Skeletal muscle tissue (tissue), 4 donors: Measurements from ENCODE around the gene PDE1C. TPM values are rescaled to one million over a fixed set of nuclear protein-coding genes. Genes with fewer than 3 reads are reported as not detected.

Experiments used
- H3K27ac ChIP-seq: one replicate; pipeline ENCODE4 v1.7.0; 2013; ENCODE audit warnings: mild to moderate bottlenecking, low read depth, low read length, inconsistent platforms
- H3K27me3 ChIP-seq, 3 donors: one replicate each; pipeline ENCODE4 v1.7.0; 2013; ENCODE audit warnings: low read length in 3 of 3; ENCODE audit not compliant: control insufficient read depth in 3 of 3, insufficient read depth in 3 of 3
- H3K36me3 ChIP-seq, 3 donors: one replicate each; pipeline ENCODE4 v1.7.0; 2013; ENCODE audit warnings: low read length in 3 of 3; ENCODE audit not compliant: control insufficient read depth in 3 of 3, insufficient read depth in 3 of 3
- H3K4me1 ChIP-seq, 3 donors: one replicate each; pipeline ENCODE4 v1.7.0; 2013; ENCODE audit warnings: low read length in 3 of 3, mild to moderate bottlenecking in 3 of 3; ENCODE audit not compliant: control insufficient read depth in 3 of 3, insufficient read depth in 3 of 3
- H3K4me3 ChIP-seq, 3 donors: one replicate each; pipeline ENCODE4 v1.7.0; 2013; ENCODE audit warnings: low read length in 3 of 3
- H3K9ac ChIP-seq, 3 donors: one replicate each; pipeline ENCODE4 v1.7.0; 2013; ENCODE audit warnings: low read length in 3 of 3, mild to moderate bottlenecking in 3 of 3, moderate library complexity in 2 of 3, low read depth in 1 of 3
- H3K9me3 ChIP-seq, 3 donors: one replicate each; pipeline ENCODE4 v1.7.0; 2013; ENCODE audit warnings: low read length in 3 of 3; ENCODE audit not compliant: control insufficient read depth in 3 of 3
- total RNA-seq: library from RNA; depleted of rRNA; stranded (reverse); fragments of >200 nt; gene quantifications from one replicate; pipeline ENCODE4 v1.2.3, GENCODE V29; 2014
- donor health status: Osteomylitis.

PDE1C gene
- total RNA-seq, 1 donor from 2014 or later, result 2.1 TPM

DNA sequence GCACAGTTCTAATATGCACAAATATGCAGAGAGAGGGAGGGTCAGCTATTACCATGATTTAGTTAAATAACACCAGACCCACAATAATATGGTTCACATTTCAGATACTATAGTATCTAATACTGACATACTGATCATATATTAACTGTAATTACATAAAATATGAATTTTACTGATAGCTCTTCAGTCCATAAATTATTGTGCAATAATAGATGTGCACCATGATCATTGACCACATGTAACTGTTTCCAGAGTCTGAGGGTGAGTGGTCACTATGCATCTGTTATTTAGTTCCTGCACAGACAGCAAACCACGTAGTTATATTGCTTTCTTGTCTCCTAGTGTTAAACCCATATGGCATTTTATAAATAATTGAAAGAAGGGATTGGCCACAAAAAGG lies 353.9 kb downstream of the PDE1C start:
- H3K9me3 ChIP-seq, result no peaks in the 10 kb centered on the region
- peaks cover 0 to 3% (median 0%) of the 10 kb centered on the region in 3 donors for H3K27me3 ChIP-seq
- no peak overlapping the region for H3K9ac ChIP-seq
- H3K4me3 ChIP-seq, result no peak overlapping the region
- H3K27ac ChIP-seq, result no peak overlapping the region
- H3K36me3 ChIP-seq, result no peaks in the 10 kb centered on the region
- no peaks in the 10 kb centered on the region for H3K4me1 ChIP-seq

GRCh38 chr7:31710171-31710570 lies 360.0 kb downstream of the PDE1C start:
- H3K9me3 ChIP-seq, result no peaks in the 10 kb centered on the region
- no peaks in the 10 kb centered on the region for H3K4me1 ChIP-seq
- H3K9ac ChIP-seq, result no peak overlapping the region
- H3K27me3 ChIP-seq, result no peaks in the 10 kb centered on the region
- H3K36me3 ChIP-seq, result no peaks in the 10 kb centered on the region
- no peak overlapping the region for H3K4me3 ChIP-seq
- no peak overlapping the region for H3K27ac ChIP-seq

DNA sequence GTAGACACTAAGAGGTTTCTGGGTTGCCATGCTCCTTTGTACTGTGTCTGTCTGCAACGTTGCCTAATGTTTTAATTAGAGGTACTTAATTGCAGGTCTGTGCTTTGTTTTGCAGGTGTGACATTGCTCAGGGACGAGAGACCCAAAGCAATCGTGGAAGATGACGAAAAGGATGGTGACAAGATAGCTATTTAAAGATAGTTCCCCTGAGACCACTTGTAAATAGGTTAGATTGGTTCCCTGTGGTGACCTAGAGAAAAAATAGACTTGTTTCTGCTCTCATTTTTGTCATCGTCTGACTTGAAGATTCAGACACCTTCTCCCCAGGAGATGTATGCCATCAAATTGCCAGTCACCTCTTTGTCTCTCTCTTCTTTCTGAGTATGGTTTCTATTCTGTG lies 363.1 kb downstream of the PDE1C start:
- H3K27ac ChIP-seq, result no peak overlapping the region
- H3K4me3 ChIP-seq, result no peak overlapping the region
- no peak overlapping the region for H3K9ac ChIP-seq
- no peaks in the 10 kb centered on the region for H3K36me3 ChIP-seq
- no peaks in the 10 kb centered on the region for H3K4me1 ChIP-seq
- peaks cover 0 to 2% (median 0%) of the 10 kb centered on the region in 3 donors for H3K27me3 ChIP-seq
- no peaks in the 10 kb centered on the region for H3K9me3 ChIP-seq

DNA sequence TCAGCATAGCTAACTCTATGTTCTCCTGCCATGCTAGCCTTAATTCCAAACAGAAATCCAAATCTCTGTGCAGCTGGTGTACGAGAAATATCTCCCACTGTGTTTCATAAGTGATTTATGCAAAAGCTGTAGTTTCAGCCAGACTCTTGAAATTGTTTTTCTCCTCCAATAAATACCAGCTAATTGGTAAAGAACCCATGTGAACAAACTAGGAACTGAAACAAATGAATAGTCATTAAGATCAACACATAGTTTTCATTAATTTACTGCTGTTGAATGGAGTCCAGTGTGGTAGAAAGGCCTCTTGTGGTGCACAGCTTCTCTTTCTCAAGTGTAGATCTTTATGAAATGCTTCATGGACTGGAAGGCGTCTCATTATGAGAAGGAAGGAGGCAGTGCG lies 364.8 kb downstream of the PDE1C start:
- no peaks in the 10 kb centered on the region for H3K9me3 ChIP-seq
- peaks cover 0 to 2% (median 0%) of the 10 kb centered on the region in 3 donors for H3K27me3 ChIP-seq
- H3K4me3 ChIP-seq, result no peak overlapping the region
- no peaks in the 10 kb centered on the region for H3K4me1 ChIP-seq
- H3K36me3 ChIP-seq, result no peaks in the 10 kb centered on the region
- H3K9ac ChIP-seq, result no peak overlapping the region
- no peak overlapping the region for H3K27ac ChIP-seq

GRCh38 chr7:31702354-31702753 lies 367.9 kb downstream of the PDE1C start:
- Histone ChIP-seq H3K27ac (no peak overlapping the region), H3K9me3 (no peaks in the 10 kb centered on the region), H3K9ac (no peak overlapping the region), H3K4me3 (no peak overlapping the region), H3K36me3 (no peaks in the 10 kb centered on the region), H3K4me1 (no peaks in the 10 kb centered on the region), H3K27me3 (peaks cover 0 to 2% (median 0%) of the 10 kb centered on the region in 3 donors)
